Mesenteric fat pad (tissue), 1 donor: ENCODE measurements around the gene CCPG1. TPM values are rescaled to one million over a fixed set of nuclear protein-coding genes. Genes with fewer than 3 reads are reported as not detected.

ENCODE experiments used
- DNase-seq: peaks from one replicate; pipeline ENCODE4 v3.0.0-alpha.2; 2020; ENCODE audit warnings: low spot score
- total RNA-seq: library from RNA; stranded (reverse); fragmentation: NEBNext Ultra II Directional; extraction: Animal tissue kit (Norgen Biotek cat#: 25700); gene quantifications from one replicate; pipeline ENCODE4 v1.2.1, GENCODE V29; 2021
- donor health status: DM: yes; HTN: yes; CAD: no.

The CCPG1 gene
- total RNA-seq, 1 donor from 2014 or later = 98.5 TPM

DNA sequence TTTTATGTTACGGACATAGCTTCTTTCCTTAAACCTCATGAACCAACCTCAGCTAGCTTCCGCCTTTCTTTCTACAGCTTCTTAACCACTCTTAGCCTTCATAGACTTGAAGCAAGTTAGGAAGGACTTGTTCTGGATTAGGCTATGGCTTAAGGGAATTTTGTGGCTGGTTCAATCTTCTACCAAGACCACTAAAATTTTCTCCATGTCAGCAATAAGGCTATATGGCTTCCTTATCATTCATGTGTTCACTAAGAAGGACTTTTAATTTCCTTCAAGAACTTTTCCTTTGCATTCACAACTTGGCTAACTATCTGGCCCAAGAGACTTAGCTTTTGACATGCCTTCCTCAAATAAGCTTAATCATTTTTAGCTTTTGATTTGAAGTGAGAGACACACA lies 24.5 kb downstream of the CCPG1 start:
- no peak for DNase-seq

DNA sequence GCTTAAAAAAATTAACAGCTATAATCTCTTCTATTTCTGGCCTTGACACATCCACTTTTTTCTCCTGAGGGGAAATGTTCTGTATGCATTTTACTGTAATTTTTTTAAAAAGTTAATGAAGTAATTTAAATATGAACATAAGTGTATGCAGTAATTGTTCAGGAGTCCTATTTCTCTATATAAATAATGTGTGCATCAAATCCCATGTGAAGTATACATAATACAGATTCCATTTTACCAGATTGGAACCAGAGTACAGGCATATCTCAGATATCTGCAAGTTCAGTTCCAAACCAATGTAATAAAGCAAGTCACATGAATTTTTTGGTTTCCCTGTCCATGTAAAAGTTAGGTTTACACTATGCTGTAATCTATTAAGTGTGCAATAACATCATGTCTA lies 26.6 kb downstream of the CCPG1 start:
- DNase-seq = no peak

DNA sequence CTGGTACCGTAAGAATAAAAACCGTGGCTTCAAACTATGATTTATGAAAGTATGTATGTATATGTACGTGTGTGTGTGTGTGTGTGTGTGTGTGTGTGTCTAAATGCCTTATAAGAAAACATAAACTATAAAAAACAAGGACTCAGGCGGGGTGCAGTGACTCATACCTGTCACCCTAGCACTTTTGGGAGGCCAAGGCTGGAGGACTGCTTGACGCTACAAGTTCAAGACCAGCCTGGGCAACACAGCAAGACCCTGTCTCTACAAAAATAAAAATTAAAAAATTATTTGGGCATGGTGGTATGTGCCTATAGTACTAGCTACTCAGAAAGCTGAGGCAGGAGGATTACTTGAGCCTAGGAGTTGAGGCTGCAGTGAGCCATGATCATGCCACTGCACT lies 29.1 kb downstream of the CCPG1 start:
- DNase-seq = no peak

DNA sequence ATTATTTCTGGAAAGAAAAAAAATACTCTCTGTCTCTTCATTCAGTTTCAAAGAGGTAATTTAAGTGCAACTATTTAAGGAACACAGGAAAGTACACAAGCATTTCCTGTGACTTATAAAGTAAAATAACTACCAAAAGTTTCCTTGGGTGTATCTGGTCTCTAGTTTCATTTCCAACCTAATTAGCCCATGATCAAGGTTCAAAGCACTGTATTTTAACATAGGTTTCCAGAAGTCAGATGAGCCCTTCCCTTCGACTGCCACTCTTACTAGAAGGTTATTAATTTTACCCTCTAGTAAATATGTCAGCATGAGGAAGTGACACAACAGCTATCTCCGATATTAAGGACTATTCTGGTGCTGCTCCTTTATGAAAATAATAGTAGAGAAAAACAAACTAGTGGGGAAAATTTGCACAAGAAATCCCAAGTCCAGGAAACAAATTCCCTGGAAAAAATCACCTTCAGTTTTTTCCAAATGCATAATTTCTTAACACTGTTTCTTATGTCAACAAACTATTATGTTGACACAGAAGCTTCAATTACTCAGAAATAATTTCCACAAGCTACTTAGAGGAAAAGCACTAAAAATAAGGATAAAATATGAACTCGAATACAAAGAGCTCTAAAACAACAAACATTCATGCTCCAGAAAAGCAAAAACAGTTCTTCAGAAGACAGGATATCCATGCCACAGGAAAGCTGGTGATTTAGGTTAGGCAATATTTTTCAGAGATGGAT lies 35.3 kb downstream of the CCPG1 start:
- no peak for DNase-seq

DNA sequence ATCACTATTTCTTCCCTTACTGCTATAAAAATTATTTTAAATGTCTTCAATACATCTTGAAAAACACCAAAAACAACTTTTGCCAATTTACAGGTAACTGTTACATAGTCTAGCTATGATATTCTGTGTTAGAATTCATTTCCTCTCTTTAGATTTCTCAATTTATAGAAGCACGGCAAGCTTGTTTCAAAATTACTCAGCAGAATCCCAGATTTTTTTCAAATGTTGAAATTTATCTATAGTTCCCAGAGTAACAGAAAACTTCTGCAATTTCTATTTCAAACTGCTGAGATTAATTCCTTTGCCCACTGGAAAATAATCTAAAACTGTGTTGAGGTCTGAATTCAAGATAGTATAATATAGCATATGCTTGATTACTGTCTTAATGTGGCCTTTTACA lies 41.2 kb downstream of the CCPG1 start:
- DNase-seq = no peak

DNA sequence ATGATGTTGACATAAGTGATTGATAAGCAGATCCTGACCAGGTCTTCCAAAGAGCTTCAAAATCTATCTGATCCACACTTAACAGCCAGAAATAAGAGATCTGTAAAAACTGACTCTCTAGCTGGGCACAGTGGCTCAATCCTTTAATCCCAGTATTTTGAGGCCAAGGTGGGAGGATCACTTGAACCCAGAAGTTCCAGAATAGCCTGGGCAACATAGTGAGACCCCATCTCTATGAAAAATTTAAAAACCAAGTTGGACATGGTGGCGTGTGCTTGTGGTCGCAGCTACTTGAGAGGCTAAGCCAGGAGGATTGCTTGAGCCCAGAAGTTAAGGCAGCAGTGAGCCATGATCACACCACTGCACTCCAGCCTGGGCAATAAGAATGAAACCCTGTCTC lies 45.5 kb downstream of the CCPG1 start:
- no peak for DNase-seq

DNA sequence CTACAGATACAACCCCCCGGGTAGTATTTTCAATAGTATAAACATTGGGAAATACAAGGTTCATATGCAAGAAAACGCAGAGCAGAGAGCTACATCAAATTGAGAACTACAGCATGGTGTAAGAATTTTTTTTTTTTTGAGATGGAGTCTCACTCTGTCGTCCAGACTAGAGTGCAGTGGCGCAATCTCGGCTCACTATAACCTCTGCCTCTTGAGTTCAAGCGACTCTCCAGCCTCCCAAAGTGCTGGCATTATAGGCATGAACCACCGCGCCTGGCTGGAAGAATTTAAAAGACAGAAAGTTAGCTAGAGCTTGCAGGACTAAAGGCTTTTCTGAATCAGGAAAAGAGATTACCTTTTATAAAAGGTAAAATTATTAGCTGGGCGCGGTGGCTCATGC lies 47.1 kb downstream of the CCPG1 start:
- DNase-seq = no peak

DNA sequence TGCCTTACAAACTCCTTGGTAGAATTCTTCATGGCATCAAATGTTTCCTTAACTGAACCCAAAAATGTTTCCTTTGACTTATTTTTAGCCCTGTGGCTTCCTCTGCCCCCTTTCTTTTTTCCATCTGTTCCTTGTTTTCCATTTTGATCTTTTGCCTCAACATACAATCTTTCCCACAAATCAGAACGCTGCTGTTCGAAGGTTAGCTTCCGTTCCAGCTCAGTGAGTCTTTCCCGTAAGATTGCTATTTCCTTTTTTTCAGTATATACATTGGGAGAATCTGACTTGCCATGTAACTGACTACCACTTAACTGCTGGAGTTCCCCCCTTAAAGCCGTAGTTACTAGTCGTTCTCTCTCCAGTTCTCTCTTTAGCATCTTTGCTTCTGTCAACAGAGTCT lies 47.9 kb downstream of the CCPG1 start:
- no peak for DNase-seq

DNA sequence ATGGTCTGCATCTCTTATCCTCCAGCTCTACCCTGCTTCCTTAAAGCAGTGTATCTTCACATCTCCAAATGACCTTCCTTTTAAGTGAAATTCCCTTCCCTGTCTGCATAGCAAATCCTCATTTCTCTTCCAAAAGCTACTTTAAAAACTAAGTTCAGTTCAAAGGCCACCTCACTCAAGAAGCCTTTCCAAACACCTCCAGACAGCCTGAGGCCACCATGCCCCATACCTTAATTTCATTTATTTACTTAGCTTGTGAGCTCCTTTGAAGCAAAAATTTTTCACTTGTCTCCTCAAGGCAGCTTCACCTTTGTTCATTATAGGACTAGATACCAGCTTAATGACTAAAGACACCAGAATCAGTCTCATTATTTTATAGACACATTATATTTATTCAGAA lies 49.7 kb downstream of the CCPG1 start:
- DNase-seq = no peak

DNA sequence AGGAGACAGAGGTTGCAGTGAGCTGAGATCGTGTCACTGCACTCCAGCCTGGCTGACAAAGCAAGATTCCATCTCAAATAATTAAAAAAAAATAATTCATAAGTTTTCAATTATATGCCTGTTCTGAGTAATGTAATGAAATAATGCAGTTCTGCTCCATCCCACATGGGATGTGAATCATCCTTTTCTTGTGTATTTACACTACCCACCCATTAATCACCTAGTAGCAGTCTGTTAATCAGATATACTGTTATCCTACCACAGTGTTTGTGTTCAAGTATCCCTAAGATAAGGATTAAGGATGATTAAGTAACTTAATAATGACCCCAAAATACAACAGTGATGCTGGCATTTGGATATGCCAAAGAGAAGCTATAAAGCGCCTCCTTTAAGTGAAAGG lies 50.4 kb downstream of the CCPG1 start:
- no peak for DNase-seq

DNA sequence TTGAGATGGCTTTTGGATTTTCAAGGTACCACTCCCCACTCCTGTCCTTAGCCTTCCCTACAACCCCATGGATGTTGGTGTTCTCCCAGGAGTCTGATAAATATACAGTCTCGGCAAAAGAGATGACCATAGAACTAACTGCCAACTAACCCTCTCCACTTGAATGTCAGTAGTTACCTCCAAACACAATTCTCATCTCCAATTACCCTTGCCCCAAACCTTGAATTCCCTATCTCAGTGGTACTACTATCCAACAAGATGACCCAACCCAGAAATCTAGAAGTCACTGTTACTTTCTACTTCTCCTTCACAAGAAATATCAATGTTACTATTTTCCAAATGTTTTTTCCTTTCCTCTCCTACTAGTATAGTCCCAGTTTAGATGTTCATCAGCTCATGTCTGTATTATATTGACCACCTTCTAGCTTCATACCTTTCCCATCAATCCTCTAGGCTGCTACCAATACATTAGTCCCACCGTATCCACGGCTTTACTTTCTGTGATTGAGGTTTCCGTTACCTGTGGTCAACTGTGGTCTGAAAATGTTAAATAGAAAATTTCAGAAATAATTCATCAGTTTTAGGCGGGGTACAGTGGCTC lies 51.1 kb downstream of the CCPG1 start:
- DNase-seq = no peak

DNA sequence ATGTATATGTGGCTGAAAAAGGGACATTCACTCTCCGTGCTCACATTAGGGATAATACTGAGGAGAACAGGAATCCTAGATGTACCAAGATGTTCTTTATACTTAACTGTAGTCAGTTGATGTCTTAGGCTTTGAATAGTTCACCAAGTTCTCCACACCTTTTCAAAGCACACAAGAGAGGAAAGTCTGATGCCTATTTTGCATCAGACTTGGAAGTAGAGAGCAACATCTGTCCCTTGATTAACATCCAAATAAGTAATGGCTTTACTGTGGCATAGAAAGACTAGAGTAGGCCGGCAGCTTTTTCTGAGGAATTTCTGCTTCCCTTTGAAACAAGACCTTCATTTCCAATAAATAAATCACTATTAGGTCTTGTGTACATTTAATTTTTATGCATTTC lies 55.1 kb downstream of the CCPG1 start:
- no peak for DNase-seq

DNA sequence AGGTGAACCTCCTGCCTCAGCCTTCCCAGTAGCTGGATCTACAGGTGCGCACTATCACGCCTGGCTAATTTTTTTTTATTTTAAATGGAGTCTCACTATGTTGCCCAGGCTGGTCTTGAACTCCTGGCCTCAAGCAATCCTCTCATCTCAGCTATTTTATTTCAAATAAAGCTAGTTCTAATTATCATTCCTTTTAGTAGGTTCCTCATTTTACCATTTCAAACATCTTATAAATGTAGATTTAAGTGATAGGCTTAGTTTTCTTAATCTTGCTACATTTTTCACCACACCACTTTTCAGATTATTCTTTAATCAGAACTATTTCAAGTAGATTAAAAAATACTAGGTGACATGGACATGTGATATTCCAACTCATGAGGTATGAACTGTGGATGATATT lies 58.9 kb downstream of the CCPG1 start:
- no peak for DNase-seq

DNA sequence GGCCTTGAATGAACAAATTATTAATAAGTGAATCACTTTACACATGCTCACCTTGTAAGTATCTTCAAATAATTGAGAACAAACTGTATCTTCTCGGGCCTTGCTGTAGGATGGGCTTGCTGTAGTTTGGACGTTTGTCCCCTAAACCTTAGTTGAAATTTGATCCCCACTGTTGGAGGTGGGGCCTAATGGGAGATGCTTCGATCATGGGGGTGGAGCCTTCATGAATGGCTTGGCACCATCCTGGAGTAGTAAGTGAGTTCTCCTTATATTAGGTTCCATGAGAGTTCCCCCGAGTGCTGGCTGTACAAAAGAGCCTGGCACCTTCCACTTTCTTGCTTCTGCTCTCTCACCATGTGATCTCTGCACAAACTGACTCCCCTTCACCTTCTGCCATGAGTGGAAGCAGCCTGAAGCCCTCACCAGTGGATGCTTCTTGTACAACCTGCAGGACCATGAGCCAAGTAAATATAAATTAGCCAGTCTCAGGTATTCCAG lies 59.8 kb downstream of the CCPG1 start:
- DNase-seq = no peak

DNA sequence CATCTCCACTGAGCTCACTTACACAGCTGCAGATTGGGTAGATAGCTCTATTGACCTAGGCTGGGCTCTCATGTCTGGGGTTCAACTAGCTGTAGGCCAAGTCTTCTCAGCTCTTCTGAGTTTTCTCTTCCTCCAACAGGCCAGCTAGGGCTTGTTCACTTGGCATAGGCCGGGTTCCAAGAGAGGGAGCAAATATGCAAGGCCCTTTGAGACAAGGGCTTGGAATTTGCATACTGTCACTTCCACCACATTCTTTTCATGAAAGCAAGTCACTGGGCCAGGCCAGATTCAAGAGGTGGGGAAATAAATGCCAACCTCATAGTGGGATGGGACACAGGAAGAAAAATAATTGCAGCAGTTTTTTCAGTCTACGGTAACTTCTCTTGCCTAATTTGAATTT lies 64.0 kb downstream of the CCPG1 start:
- DNase-seq = no peak

DNA sequence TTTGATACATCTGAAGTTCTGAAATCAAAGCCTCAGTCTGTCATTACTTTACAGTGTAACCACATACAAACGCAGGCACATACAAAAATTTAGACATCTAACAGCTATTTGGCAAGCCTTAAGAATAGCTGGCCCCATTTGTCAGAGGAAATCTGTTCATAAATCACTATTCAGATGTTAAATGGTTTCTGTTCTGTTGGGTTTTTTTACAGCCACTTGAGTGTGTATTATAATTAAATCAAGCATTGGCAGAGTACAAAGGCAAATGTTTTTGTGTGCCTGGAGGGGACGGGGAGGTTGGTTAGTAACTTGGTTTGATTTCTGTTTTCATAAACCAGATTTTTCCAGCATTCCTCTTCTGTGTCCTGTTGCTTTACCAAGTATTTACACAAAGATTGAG lies 65.0 kb downstream of the CCPG1 start:
- DNase-seq = no peak

DNA sequence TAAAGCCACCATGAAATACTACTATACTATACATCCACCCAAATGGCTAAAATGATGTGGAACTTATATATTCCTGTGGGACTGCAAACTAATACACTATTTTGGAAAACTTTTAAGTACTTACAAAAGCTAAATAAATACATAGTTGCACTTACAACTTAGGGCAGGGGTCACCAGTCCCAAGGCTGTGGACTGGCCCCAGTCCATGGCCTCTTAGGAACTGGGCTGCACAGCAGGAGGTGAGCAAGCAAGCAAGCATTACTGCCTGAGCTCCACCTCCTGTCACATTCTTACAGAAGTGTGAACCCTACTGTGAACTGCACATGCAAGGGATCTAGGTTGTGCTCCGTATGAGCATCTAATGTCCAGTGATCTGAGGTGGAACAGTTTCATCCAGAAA lies 71.0 kb downstream of the CCPG1 start:
- DNase-seq = no peak

DNA sequence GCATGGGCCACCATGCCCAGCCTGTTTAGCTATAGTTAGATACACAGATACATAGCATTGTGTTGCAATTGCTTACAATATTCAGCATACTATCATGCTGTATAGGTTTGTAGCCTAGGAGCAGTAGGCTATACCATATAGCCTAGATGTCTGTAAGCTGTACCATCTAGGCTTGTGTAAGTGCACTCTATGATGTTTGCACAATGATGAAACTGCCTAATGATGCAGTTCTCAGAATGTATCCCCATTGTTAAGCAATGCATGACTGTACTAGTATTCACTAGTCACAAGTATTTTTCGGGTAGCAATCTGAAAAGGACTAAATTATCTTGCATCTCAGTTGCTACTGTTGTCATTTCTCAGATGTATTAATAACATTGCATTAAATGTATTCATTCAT lies 73.2 kb downstream of the CCPG1 start:
- DNase-seq = no peak

DNA sequence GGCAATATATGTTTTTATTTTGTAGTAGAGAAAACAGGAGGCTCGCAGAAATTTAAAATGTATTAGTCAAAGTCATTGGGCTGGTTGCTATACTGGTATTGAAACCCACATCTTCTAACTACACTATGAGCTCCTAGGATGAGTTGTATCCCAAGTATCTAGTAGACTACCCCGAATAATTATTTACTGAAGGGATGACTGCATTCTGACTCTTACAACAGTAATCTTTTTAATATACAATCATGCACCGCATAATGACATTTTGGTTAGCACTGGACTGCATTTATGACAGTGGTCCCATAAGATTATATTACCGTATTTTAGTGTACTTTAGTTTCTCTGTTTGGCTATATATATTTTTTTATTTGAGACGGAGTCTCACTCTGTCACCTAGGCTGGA lies 73.8 kb downstream of the CCPG1 start:
- DNase-seq = no peak

DNA sequence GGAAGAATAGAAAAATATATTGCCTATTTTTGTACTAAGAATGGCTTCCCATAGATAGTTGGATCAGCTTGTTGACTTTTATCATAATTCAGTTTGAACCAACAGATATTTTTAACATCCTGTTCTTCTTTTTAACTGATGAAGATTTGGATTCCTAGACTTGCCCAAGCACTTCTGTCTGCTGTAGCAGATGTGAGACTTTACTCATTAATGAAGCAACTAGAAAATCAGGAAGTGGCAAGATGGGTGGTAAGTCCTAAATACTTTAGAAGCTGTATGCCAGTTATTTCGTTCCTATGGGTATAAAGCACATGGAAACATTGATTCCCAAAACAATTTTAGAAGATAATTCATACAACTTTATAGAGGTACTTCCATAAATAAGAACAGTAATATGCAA lies 80.8 kb downstream of the CCPG1 start:
- no peak for DNase-seq

DNA sequence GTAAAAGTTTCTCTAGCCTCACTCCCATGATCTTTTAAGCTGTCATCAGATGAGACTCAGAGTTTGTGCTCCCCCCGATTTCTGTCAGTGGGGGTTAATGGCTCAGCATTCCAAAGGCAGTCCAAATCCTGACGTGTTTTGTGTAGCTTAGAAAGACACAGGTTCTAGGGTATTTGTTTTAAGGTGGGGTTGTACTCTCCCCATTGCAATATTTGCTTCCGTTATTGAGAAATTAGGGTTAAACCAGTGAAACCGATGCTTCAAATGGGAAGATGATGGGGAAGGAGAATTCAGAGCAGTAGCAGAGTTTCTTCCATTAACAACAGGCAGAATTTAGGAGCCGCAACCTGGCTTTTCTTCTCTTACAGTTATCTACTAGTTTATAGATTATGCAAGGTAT lies 85.7 kb downstream of the CCPG1 start:
- no peak for DNase-seq

DNA sequence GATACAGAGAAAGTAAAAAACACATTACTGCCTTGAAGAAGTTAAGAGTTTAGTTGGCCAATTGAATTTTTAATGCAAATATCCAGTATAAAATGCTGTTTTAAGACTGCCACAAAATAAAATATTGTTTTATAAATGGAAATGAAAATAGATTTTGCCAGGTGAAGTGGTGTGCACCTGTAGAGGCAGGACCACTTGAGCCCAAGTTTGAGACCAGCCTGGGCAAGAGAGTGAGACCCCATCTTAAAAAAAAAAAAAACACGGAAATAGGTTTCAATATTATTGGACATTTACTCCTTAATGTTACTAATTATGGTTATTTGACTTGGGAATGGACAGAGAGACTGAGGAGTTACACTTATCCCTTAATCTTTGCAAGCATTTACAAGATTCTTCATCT lies 87.2 kb downstream of the CCPG1 start:
- no peak for DNase-seq

DNA sequence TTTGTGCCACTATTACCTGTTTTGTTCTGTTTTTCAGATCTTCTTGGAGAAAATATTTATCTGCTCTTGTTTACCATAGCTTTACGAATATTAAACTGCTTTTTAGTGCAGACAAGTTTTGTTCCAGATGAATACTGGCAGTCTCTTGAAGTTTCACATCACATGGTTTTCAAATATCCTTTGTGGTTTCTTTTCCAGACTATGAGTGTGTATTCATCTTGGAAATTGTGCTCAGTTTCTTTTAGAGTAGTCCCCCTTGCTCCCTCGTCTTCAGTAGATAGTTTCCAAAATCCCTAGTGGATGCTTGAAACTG lies 88.0 kb downstream of the CCPG1 start:
- DNase-seq = no peak
